Activated B cell treated with CpG ODN at 0.5 μM for 24 hours (primary cell): ENCODE data around the gene C14orf132. TPM values are rescaled to one million over a fixed set of nuclear protein-coding genes. Genes with fewer than 3 reads are reported as not detected.

Source experiments
- ATAC-seq: fragments of 200-7000 bp; cut with Tn5 transposase; one replicate; pipeline ENCODE4 v1.10.0; 2021; ENCODE audit warnings: low read depth, mild to moderate bottlenecking, moderate library complexity
- CTCF ChIA-PET: fragments of 350-600 bp; sonication (Branson Sonifier 250); formaldehyde crosslinking; loops from one replicate; lab custom pipeline; 2021; ENCODE audit warnings: antibody characterized with exemption; lab: Charles Lee
- POLR2A ChIA-PET: fragments of 350-600 bp; sonication (Branson Sonifier 250); formaldehyde crosslinking; loops from one replicate; lab custom pipeline; 2021; ENCODE audit warnings: antibody characterized with exemption; lab: Charles Lee
- DNase-seq: peaks from one replicate; pipeline ENCODE4 v3.0.0; 2022
- H3K27ac Mint-ChIP-seq: one replicate; pipeline ENCODE4 v1.8.0; 2020; ENCODE audit warnings: mixed read lengths
- H3K27me3 Mint-ChIP-seq: one replicate; pipeline ENCODE4 v1.8.0; 2021; ENCODE audit warnings: mixed read lengths
- H3K36me3 Mint-ChIP-seq: one replicate; pipeline ENCODE4 v1.8.0; 2021; ENCODE audit warnings: low read depth, mixed read lengths
- H3K4me1 Mint-ChIP-seq: one replicate; pipeline ENCODE4 v1.8.0; 2021; ENCODE audit warnings: mixed read lengths
- H3K4me3 Mint-ChIP-seq: one replicate; pipeline ENCODE4 v1.8.0; 2020; ENCODE audit warnings: mild to moderate bottlenecking, mixed read lengths
- H3K9me3 Mint-ChIP-seq: one replicate; pipeline ENCODE4 v1.8.0; 2020; ENCODE audit warnings: mixed read lengths
- CTCF ChIP-seq: fragments of 200-600 bp; IDR thresholded peaks from one replicate; pipeline ENCODE4 v1.8.0; 2022; ENCODE audit warnings: antibody characterized with exemption, mild to moderate bottlenecking
- intact Hi-C: fragments of 100-400 bp; cut with micrococcal nuclease; formaldehyde crosslinking; loops from one replicate; pipeline ENCODE4 v1.15.1; 2024
- total RNA-seq: library from RNA; stranded (reverse); gene quantifications from 2 replicates; pipeline ENCODE4 v1.2.3, GENCODE V29; 2022

Gene C14orf132
- total RNA-seq, 1 donor from 2014 or later = 0.16 TPM

GRCh38 chr14:96098999-96099335, 59.8 kb downstream of the C14orf132 start:
- POLR2A ChIA-PET = no interaction called here
- intact Hi-C loops = no loop called here
- H3K4me3 Mint-ChIP-seq = no peak overlapping the region
- H3K27me3 Mint-ChIP-seq = no peaks in the 10 kb centered on the region
- peaks cover 2% of the 10 kb centered on the region for H3K4me1 Mint-ChIP-seq
- CTCF ChIA-PET = interaction anchor here (2.2 kb wide), 1 partner anchor 177 kb away, joined by 8 read pairs; no protein-coding TSS in a partner anchor
- DNase-seq (no peak), ATAC-seq (no peak)
- TF ChIP-seq CTCF = no peak
- no peaks in the 10 kb centered on the region for H3K9me3 Mint-ChIP-seq
- no peak overlapping the region for H3K27ac Mint-ChIP-seq
- H3K36me3 Mint-ChIP-seq = no peaks in the 10 kb centered on the region

DNA sequence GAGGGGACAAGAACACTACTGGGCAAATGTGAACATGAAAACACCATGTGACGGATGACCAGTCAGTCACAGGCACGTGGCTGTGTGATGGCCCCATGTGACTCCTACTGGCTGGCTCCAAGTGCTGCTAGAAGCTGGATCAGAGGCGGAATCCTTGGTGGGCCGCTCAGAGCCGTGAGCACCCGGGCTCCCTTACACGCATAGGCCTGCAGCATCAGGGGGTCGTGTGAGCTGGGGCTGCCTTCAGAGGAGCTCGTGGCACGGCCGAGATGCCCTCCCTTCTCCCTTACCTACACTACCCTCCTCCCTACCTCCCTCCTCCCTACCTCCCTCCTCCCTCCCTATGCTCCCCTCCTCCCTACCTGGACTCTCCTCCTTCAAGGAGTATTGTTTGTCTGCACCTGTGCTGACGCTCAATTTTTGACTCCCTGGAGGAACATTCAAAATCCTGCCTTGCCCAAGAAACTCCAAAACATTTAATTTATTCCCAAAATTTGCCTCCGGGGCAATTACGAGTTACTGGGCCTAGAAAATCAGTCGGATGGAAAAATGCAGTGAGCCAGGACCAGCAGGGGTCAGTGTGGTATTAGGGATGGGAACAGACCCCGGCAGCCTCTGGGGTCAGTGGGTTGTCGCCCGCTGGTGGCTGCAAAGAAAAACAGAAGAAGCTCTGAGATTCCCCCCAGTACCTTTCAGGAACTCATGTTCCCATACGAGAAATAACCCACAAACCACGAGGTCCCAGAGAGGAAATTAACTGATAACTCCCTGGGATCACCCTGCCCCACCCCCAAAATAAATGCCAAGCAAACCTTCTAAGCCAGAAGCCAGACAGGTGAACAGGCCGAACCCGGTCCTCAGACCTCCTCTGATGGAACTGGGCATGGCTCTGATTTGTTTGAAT, 61.3 kb downstream of the C14orf132 start:
- Mint-ChIP-seq H3K27ac (no peak overlapping the region), H3K27me3 (no peaks in the 10 kb centered on the region), H3K4me1 (peaks cover 2% of the 10 kb centered on the region), H3K4me3 (no peak overlapping the region), H3K36me3 (no peaks in the 10 kb centered on the region), H3K9me3 (no peaks in the 10 kb centered on the region)
- DNase-seq (no peak), ATAC-seq (no peak)
- no peak for TF ChIP-seq CTCF
- intact Hi-C loops = loop anchor here (1.0 to 5.0 kb wide), 3 partner anchors 175 to 642 kb away; no protein-coding TSS in a partner anchor
- POLR2A ChIA-PET = no interaction called here
- CTCF ChIA-PET = interaction anchor here (0.6 to 1.1 kb wide), 8 partner anchors 10 to 657 kb away, joined by 3 to 8 read pairs (median 4); no protein-coding TSS in a partner anchor

GRCh38 chr14:96102081-96102856, 63.1 kb downstream of the C14orf132 start:
- H3K4me3 Mint-ChIP-seq = no peak overlapping the region
- DNase-seq = no peak
- H3K9me3 Mint-ChIP-seq = no peaks in the 10 kb centered on the region
- ATAC-seq = no peak
- CTCF ChIA-PET = no interaction called here
- peaks cover 2% of the 10 kb centered on the region for H3K4me1 Mint-ChIP-seq
- no peak for TF ChIP-seq CTCF
- no peaks in the 10 kb centered on the region for H3K27me3 Mint-ChIP-seq
- POLR2A ChIA-PET = no interaction called here
- H3K27ac Mint-ChIP-seq = no peak overlapping the region
- no peaks in the 10 kb centered on the region for H3K36me3 Mint-ChIP-seq
- intact Hi-C loops = loop anchor here (5.0 kb wide), 1 partner anchor 640 kb away; no protein-coding TSS in a partner anchor

DNA sequence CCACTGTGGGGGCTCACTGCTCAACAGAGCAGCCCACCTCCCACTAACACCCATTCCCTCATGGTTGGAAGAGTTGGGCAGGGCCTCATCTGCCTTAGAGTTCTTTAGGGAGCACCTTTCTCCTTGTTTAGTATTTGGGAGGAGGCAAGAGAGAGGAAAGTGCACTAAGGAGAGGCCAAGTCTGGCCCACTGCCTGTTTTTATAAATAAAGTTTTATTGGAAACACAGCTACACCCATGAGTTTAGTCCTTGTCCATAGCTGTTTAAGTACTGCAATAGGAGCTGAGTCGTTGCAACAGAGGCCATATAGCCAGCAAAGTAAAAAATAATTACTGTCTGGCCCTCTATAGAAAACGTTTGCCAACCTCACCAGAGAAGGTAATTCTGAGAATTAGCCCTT, 63.9 kb downstream of the C14orf132 start:
- Mint-ChIP-seq H3K36me3 (no peaks in the 10 kb centered on the region), H3K9me3 (no peaks in the 10 kb centered on the region), H3K27ac (no peak overlapping the region), H3K4me3 (no peak overlapping the region), H3K4me1 (peaks cover 2% of the 10 kb centered on the region), H3K27me3 (no peaks in the 10 kb centered on the region)
- ATAC-seq (no peak), DNase-seq (no peak)
- no peak for TF ChIP-seq CTCF
- POLR2A ChIA-PET = no interaction called here
- intact Hi-C loops = loop anchor here (5.0 kb wide), 1 partner anchor 639 kb away; no protein-coding TSS in a partner anchor
- CTCF ChIA-PET = no interaction called here
